OCI-LY7 (cell line): ENCODE data around the gene GIPR.

Experiments used
- EZH2phosphoT487 ChIP-seq: fragments of 200-600 bp; sonication (generic); IDR thresholded peaks from 2 replicates; pipeline ENCODE4 v1.6.1; 2018; ENCODE audit warnings: low read depth, borderline replicate concordance, mild to moderate bottlenecking, mixed run types, antibody characterized with exemption, low read length, moderate library complexity, mixed read lengths
- TF ChIP-seq, protein P1 (sequence below): fragments of 200-600 bp; sonication (generic); conservative IDR thresholded peaks from 2 replicates; pipeline ENCODE4 v1.5.1; 2014; ENCODE audit warnings: mild to moderate bottlenecking, antibody characterized with exemption, low read length, moderate library complexity, mixed read lengths

DNA sequence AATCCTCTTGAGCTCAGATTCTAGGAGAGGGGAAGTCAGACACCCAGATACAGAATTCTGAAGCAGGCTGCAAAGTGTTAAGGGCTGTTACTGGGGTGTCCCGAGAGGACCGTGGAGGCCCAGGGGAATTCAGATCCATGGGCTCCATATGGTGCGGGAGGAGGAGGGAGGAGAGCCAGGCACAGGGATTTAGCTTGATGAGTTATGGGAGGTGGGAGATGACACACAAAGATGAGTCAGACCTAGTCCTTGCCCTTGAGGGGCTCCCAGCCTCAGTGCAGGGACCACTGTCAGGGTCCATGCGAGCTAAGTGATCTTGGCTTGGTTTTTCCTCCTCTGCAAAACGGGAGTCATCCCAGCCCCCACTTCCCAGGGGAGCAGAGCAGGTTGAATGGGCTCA is 14.4 kb upstream of the GIPR start:
- TF ChIP-seq, protein P1, sequence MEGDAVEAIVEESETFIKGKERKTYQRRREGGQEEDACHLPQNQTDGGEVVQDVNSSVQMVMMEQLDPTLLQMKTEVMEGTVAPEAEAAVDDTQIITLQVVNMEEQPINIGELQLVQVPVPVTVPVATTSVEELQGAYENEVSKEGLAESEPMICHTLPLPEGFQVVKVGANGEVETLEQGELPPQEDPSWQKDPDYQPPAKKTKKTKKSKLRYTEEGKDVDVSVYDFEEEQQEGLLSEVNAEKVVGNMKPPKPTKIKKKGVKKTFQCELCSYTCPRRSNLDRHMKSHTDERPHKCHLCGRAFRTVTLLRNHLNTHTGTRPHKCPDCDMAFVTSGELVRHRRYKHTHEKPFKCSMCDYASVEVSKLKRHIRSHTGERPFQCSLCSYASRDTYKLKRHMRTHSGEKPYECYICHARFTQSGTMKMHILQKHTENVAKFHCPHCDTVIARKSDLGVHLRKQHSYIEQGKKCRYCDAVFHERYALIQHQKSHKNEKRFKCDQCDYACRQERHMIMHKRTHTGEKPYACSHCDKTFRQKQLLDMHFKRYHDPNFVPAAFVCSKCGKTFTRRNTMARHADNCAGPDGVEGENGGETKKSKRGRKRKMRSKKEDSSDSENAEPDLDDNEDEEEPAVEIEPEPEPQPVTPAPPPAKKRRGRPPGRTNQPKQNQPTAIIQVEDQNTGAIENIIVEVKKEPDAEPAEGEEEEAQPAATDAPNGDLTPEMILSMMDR: no peak
- no peak for TF ChIP-seq EZH2phosphoT487
